Measurements from ENCODE around the gene GALM. TPM values are rescaled to one million over a fixed set of nuclear protein-coding genes. Genes with fewer than 3 reads are reported as not detected.

Gene GALM
- total and polyA plus RNA-seq, 2 of the 13 experiments (the other 11 are each of a cell fraction or from before 2014, with no cell fraction given): 65.5 to 90.0 TPM

GRCh38 chr2:38690499-38691420 lies 24.8 kb downstream of the GALM start (continued):
- no peak for TF ChIP-seq LRRFIP1 (CRISPR knock-in tag; conservative IDR thresholded peaks at IDR 0.05)
- no peak for TF ChIP-seq KDM3A (CRISPR knock-in tag; IDR thresholded peaks at IDR 0.05; ENCODE audit: low read depth)
- no peak for TF ChIP-seq ZNF761 (CRISPR knock-in tag; conservative IDR thresholded peaks at IDR 0.05)
- no peak for TF ChIP-seq ZBTB43 (CRISPR knock-in tag; conservative IDR thresholded peaks at IDR 0.05)
- no peak; the same call in 1 of the 2 replicates for TF ChIP-seq MEF2D (CRISPR knock-in tag; IDR thresholded peaks at IDR 0.05)
- TF ChIP-seq HHEX (CRISPR knock-in tag; IDR thresholded peaks at IDR 0.05): no peak
- TF ChIP-seq RORA (CRISPR knock-in tag; IDR thresholded peaks at IDR 0.05): no peak
- TF ChIP-seq EED (CRISPR knock-in tag; IDR thresholded peaks at IDR 0.05): no peak
- no peak for TF ChIP-seq ZNF205 (CRISPR knock-in tag; IDR thresholded peaks at IDR 0.05)
- TF ChIP-seq CCDC6 (CRISPR knock-in tag; IDR thresholded peaks at IDR 0.05): no peak
- no peak for TF ChIP-seq ZNF777 (CRISPR knock-in tag; IDR thresholded peaks at IDR 0.05)
- peak; percentile 76; the same call in 1 of the 2 replicates for TF ChIP-seq ZBED4 (CRISPR knock-in tag; IDR thresholded peaks at IDR 0.05; ENCODE audit: borderline replicate concordance)
- TF ChIP-seq ZSCAN21 (CRISPR knock-in tag; IDR thresholded peaks at IDR 0.05; ENCODE audit: borderline replicate concordance): no peak
- no peak for TF ChIP-seq CEBPB (IDR thresholded peaks at IDR 0.05; ENCODE audit: borderline replicate concordance, low read depth, low read length)
- no peak for TF ChIP-seq SRY (CRISPR knock-in tag; IDR thresholded peaks at IDR 0.05)
- TF ChIP-seq SNRNP70 (IDR thresholded peaks at IDR 0.05; ENCODE audit: low read depth, low read length): no peak
- TF ChIP-seq ZNF335 (CRISPR knock-in tag; IDR thresholded peaks at IDR 0.05): no peak
- TF ChIP-seq ZNF781 (CRISPR knock-in tag; IDR thresholded peaks at IDR 0.05; ENCODE audit: borderline replicate concordance, not compliant biosample characterization): no peak

Measured in HepG2 (cell line).